Right atrium auricular region (tissue), 2 donors: ENCODE data around the gene NUP188. TPM values are rescaled to one million over a fixed set of nuclear protein-coding genes. Genes with fewer than 3 reads are reported as not detected.
A peak's percentile ranks its signal among the peaks of the same experiment; 100 is the strongest.
"Not testable (repeated sequence)": the region's sequence is repeated elsewhere in the genome, so short reads cannot be mapped to it uniquely, and the experiment has no call there.

Source experiments
- DNase-seq: peaks from one replicate; pipeline ENCODE4 v3.0.0-alpha.2; 2019; ENCODE audit warnings: low spot score
- H3K27ac ChIP-seq, 2 donors: fragments of 200-600 bp; sonication (generic); 1 replicate in 1 of 2; 2 replicates in 1 of 2; pipeline ENCODE4 v1.5.1; 2016 to 2019
- H3K27me3 ChIP-seq, 2 donors: fragments of 200-600 bp; sonication (generic); one replicate each; pipeline versions ENCODE4 v1.5.1 to v1.6.0; 2017 to 2019
- H3K36me3 ChIP-seq: fragments of 200-600 bp; sonication (generic); one replicate; pipeline ENCODE4 v1.5.1; 2016
- H3K4me1 ChIP-seq, 2 donors: fragments of 200-600 bp; sonication (generic); one replicate each; pipeline versions ENCODE4 v1.5.1 to v1.6.0; 2017 to 2019
- H3K4me3 ChIP-seq, 2 donors: fragments of 200-600 bp; sonication (generic); 1 replicate in 1 of 2; 2 replicates in 1 of 2; pipeline ENCODE4 v1.5.1; 2017 to 2019; ENCODE audit warnings: mild to moderate bottlenecking in 1 of 2, moderate library complexity in 1 of 2
- H3K9me3 ChIP-seq, 2 donors: fragments of 200-600 bp; sonication (generic); one replicate each; pipeline ENCODE4 v1.5.1; 2019
- CTCF ChIP-seq, 2 donors: fragments of 200-600 bp; sonication (generic); IDR thresholded peaks; one replicate each; pipeline ENCODE4 v1.5.1; 2019; ENCODE audit warnings: antibody characterized with exemption in 2 of 2
- total RNA-seq, 2 donors: library from RNA; depleted of rRNA; stranded (reverse); fragments of >200 nt; gene quantifications; one replicate each; pipeline ENCODE4 v1.1.0, GENCODE V29; 2016

NUP188 gene
- total RNA-seq, 2 donors from 2014 or later: 23.5 to 26.8 TPM

- Histone ChIP-seq H3K27ac (no peak overlapping the region), H3K4me1 (peaks cover 0 to 23% of the 10 kb centered on the region in 2 donors), H3K36me3 (peaks cover 7% of the 10 kb centered on the region), H3K9me3 (no peaks in the 10 kb centered on the region), H3K27me3 (no peaks in the 10 kb centered on the region), H3K4me3 (no peak overlapping the region)
- TF ChIP-seq CTCF (IDR thresholded peaks at IDR 0.05): no peak
- DNase-seq: no peak
Observed at GRCh38 chr9:128937310-128938165, 10.0 kb upstream of the NUP188 start.

GRCh38 chr9:128940271-128940921 lies 7.1 kb upstream of the NUP188 start:
- no peak for TF ChIP-seq CTCF (IDR thresholded peaks at IDR 0.05)
- DNase-seq: no peak
- H3K36me3 ChIP-seq: peaks cover 7% of the 10 kb centered on the region
- H3K4me1 ChIP-seq: peaks cover 0 to 36% of the 10 kb centered on the region in 2 donors
- peak overlapping the region in 1 of 2 donors; percentile 26 for H3K27ac ChIP-seq
- no peaks in the 10 kb centered on the region for H3K27me3 ChIP-seq
- H3K4me3 ChIP-seq: no peak overlapping the region
- no peaks in the 10 kb centered on the region for H3K9me3 ChIP-seq

- peaks cover 7% of the 10 kb centered on the region for H3K36me3 ChIP-seq
- TF ChIP-seq CTCF (IDR thresholded peaks at IDR 0.05): no peak
Observed at GRCh38 chr9:128940946-128941755, 6.3 kb upstream of the NUP188 start.

GRCh38 chr9:128943832-128944620 lies 3.5 kb upstream of the NUP188 start:
- Histone ChIP-seq H3K27ac (no peak overlapping the region), H3K36me3 (peaks cover 7% of the 10 kb centered on the region), H3K9me3 (no peaks in the 10 kb centered on the region), H3K4me1 (peaks cover 0 to 59% of the 10 kb centered on the region in 2 donors), H3K27me3 (no peaks in the 10 kb centered on the region), H3K4me3 (no peak overlapping the region)
- no peak for DNase-seq
- no peak for TF ChIP-seq CTCF (IDR thresholded peaks at IDR 0.05)

More at GRCh38 chr9:128940946-128941755, 6.3 kb upstream of the NUP188 start:
- no peak overlapping the region for H3K4me3 ChIP-seq
- DNase-seq: no peak
- no peaks in the 10 kb centered on the region for H3K27me3 ChIP-seq
- peaks cover 0 to 40% of the 10 kb centered on the region in 2 donors for H3K4me1 ChIP-seq
- H3K9me3 ChIP-seq: no peaks in the 10 kb centered on the region
- H3K27ac ChIP-seq: peak overlapping the region in 1 of 2 donors; percentile 26

- H3K9me3 ChIP-seq, H3K27ac ChIP-seq, H3K36me3 ChIP-seq, DNase-seq, H3K27me3 ChIP-seq, H3K4me3 ChIP-seq: not testable (repeated sequence)
- H3K4me1 ChIP-seq: peaks cover 0 to 59% of the 10 kb centered on the region in 2 donors
Observed at GRCh38 chr9:128944966-128945365, 2.5 kb upstream of the NUP188 start.
